VCaP (cell line): Measurements from ENCODE around the gene APBA2.

ENCODE experiments used
- H3K27ac ChIP-seq: fragments of 450-650 bp; 2 replicates; pipeline ENCODE4 v1.5.1; 2017
- TF ChIP-seq, protein P1 (sequence below): fragments of 450-650 bp; conservative IDR thresholded peaks from 2 replicates; pipeline ENCODE4 v1.5.1; 2017; ENCODE audit warnings: mild to moderate bottlenecking, moderate library complexity

The APBA2 gene

GRCh38 chr15:28983432-28984311 lies 97.9 kb downstream of the APBA2 start:
- H3K27ac ChIP-seq = no peak overlapping the region
- TF ChIP-seq, protein P1, sequence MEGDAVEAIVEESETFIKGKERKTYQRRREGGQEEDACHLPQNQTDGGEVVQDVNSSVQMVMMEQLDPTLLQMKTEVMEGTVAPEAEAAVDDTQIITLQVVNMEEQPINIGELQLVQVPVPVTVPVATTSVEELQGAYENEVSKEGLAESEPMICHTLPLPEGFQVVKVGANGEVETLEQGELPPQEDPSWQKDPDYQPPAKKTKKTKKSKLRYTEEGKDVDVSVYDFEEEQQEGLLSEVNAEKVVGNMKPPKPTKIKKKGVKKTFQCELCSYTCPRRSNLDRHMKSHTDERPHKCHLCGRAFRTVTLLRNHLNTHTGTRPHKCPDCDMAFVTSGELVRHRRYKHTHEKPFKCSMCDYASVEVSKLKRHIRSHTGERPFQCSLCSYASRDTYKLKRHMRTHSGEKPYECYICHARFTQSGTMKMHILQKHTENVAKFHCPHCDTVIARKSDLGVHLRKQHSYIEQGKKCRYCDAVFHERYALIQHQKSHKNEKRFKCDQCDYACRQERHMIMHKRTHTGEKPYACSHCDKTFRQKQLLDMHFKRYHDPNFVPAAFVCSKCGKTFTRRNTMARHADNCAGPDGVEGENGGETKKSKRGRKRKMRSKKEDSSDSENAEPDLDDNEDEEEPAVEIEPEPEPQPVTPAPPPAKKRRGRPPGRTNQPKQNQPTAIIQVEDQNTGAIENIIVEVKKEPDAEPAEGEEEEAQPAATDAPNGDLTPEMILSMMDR = no peak

- TF ChIP-seq, protein P1 = no peak
- no peak overlapping the region for H3K27ac ChIP-seq
Measured at GRCh38 chr15:28984421-28985315, 98.9 kb downstream of the APBA2 start.

- TF ChIP-seq, protein P1 = no peak
- no peak overlapping the region for H3K27ac ChIP-seq
Measured at GRCh38 chr15:28985316-28985645, 99.5 kb downstream of the APBA2 start.

GRCh38 chr15:28985691-28986090 lies 99.9 kb downstream of the APBA2 start:
- H3K27ac ChIP-seq = no peak overlapping the region
- TF ChIP-seq, protein P1 = no peak

DNA sequence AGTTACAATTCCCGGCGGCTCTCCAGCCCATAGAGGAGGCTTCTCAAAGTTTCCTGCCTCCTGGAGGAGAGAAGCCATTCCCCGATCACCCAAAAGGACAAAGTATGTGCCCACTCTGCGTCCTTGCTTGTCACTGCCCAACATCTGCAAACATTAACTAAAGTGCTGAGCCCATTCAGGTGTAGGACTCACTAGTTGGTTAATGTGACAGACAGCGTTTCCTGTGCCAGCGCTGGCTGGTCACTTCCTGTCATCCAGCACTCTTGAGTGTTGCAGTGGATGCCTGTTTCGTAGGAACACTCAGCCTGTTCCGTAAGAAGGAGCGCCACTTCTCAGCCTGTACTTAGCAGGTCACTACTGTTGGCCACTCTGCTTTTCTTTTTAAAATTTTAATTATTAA lies 100.3 kb downstream of the APBA2 start:
- TF ChIP-seq, protein P1 = no peak
- no peak overlapping the region for H3K27ac ChIP-seq

DNA sequence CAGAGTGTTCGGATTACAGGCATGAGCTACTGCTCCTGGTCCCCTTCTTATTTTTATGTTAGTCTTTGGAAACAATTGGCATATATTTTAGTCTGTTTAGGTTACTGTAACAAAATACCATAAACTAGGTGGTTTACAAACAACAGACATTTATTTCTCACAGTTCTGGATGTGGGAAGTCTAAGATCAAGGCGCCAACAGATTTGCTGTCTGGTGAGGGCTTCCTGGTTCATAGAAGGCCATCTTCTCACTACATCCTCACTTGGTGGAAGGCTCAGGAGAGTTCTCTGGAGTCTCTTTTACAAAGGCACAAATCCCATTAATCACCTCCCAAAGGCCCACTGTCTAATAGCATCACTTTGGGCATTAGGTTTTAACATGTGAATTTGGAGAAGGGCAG lies 101.0 kb downstream of the APBA2 start:
- TF ChIP-seq, protein P1 = no peak

GRCh38 chr15:28987337-28987736 lies 101.6 kb downstream of the APBA2 start:
- H3K27ac ChIP-seq = no peak overlapping the region
- TF ChIP-seq, protein P1 = no peak

More for the DNA sequence above, 101.0 kb downstream of the APBA2 start:
- no peak overlapping the region for H3K27ac ChIP-seq
